Measurements from ENCODE around the gene HPGDS.

The HPGDS gene

DNA sequence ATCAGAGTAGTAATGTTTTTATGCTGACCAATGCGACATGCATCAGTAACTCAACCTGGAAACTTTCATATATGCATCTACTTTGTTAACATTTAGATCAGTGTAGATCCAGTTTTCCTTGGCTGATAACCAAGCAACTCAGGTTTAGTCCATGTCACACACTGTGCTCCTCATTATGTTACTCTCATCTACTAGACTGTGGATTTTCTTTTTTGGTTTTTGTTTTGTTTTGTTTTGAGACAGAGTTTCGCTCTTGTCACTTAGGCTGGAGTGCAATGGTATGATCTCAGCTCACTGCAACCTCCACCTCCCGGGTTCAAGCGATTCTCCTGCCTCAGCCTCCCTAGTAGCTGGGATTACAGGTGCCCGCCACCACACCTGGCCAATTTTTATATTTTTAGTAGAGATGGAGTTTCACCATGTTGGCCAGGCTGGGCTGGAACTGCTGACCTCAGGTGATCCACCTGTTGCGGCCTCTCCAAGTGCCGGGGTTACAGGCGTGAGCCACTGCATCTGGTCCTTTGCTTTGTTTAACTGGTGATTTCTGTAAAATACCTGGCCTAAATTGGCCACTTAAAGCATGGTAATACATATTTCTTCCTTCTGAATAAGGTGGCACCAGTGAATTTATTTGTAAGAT, 86.4 kb downstream of the HPGDS start:
- DNase-seq (ENCODE audit: low read depth in 2 of 2) = no peak

DNA sequence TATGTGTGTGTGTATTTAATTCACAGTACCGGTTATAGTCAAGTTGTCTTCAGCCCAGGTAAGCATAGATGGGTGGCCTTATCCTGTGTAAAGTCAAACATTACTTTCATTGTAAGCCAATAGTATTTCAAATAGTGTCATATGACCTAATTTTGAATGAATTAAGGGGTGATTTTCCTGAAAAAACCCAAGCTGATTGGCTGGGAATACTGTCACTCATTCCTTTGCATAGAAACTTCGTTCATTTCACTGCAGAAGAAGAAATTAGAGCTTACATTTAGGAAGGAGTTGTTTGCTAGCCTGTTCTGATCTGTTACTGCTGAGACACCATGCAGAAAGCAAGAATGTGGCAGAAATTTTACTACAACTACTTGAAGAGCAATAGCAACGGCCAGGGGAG, 89.6 kb downstream of the HPGDS start:
- no peak for DNase-seq (ENCODE audit: low read depth in 2 of 2)

DNA sequence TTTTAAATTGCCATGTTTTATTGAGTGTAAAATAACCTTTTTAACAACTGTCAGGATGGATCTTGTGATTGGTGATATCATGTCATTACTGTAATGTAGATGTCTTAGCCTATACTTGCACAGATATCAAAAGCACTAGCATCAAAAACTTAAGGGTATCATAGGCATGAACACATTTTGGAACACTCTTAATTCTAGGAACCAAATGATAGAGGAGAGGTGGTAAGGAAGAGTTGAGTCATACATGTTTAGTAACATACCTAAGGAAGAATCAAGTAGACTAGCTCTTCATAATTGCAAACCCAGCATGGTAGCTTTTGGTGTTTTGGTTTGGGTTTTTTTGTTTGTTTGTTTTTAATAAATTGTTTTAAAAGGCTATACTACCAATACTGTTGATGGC, 91.5 kb downstream of the HPGDS start:
- DNase-seq (ENCODE audit: low read depth in 2 of 2) = no peak

Data from stimulated activated CD4-positive, alpha-beta T cell treated with anti-CD3 and anti-CD28 coated beads, Interleukin-1b, Interleukin-23, amount 100 ng/mL, for 4 hours (primary cell).